Panc1 (cell line): Measurements from ENCODE around the gene MEGF6. TPM values are rescaled to one million over a fixed set of nuclear protein-coding genes. Genes with fewer than 3 reads are reported as not detected.

Experiments used
- ATAC-seq: fragments of 200-7000 bp; cut with Tn5 transposase; 2 replicates; pipeline ENCODE4 v1.9.1; 2020; ENCODE audit warnings: mild to moderate bottlenecking, moderate library complexity
- BruUV-seq: library from RNA; stranded (reverse); fragments of 400-500 nt; replicated peaks from 2 replicates; lab custom pipeline; 2021; lab: Mats Ljungman, UMichigan
- CTCF ChIA-PET: fragments of 300-600 bp; sonication (Branson Sonifier 250); formaldehyde crosslinking; loops from one replicate; lab custom pipeline; 2022; ENCODE audit warnings: antibody characterized with exemption; lab: Charles Lee
- POLR2A ChIA-PET: fragments of 300-600 bp; sonication (Branson Sonifier 250); formaldehyde crosslinking; loops from one replicate; lab custom pipeline; 2022; ENCODE audit warnings: antibody characterized with exemption; lab: Charles Lee
- DNase-seq: peaks from one replicate; pipeline ENCODE4 v3.0.0-alpha.2; 2010; ENCODE audit warnings: low read depth, low spot score
- H3K27ac ChIP-seq: 2 replicates; pipeline ENCODE4 v1.5.1; 2011; ENCODE audit warnings: mild to moderate bottlenecking, low read length, inconsistent platforms
- H3K27me3 ChIP-seq: fragments of 200-500 bp; sonication (Bioruptor generic); 2 replicates; pipeline ENCODE4 v1.6.0; 2014; ENCODE audit warnings: low read length, inconsistent platforms; ENCODE audit not compliant: control insufficient read depth, insufficient read depth
- H3K36me3 ChIP-seq: fragments of 200-500 bp; sonication (Bioruptor generic); 2 replicates; pipeline ENCODE4 v1.5.1; 2014; ENCODE audit warnings: inconsistent platforms, mild to moderate bottlenecking, low read length, moderate library complexity; ENCODE audit not compliant: control insufficient read depth, insufficient read depth
- H3K4me1 ChIP-seq: 2 replicates; pipeline ENCODE4 v1.5.1; 2011; ENCODE audit warnings: inconsistent platforms, mild to moderate bottlenecking, low read length, moderate library complexity; ENCODE audit not compliant: control insufficient read depth, insufficient read depth
- H3K4me3 ChIP-seq, 2 experiments: 2 replicates each; pipeline ENCODE4 v1.5.1; 2011 to 2012; ENCODE audit warnings: low read depth in 2 of 2, low read length in 2 of 2, mild to moderate bottlenecking in 2 of 2, inconsistent platforms in 1 of 2, moderate library complexity in 1 of 2
- H3K9me3 ChIP-seq: fragments of 200-500 bp; sonication (Bioruptor generic); 2 replicates; pipeline ENCODE4 v1.5.1; 2014; ENCODE audit warnings: low read depth, mild to moderate bottlenecking, inconsistent platforms, low read length, moderate library complexity; ENCODE audit not compliant: control insufficient read depth, insufficient read depth
- CTCF ChIP-seq: fragments of 450-650 bp; IDR thresholded peaks from 2 replicates; pipeline ENCODE4 v1.5.1; 2017; ENCODE audit warnings: mild to moderate bottlenecking
- POLR2AphosphoS5 ChIP-seq: IDR thresholded peaks from 2 replicates; pipeline ENCODE4 v1.6.1; 2012; ENCODE audit warnings: mild to moderate bottlenecking, low read depth, low read length, moderate library complexity
- REST ChIP-seq, 2 experiments: IDR thresholded peaks; 2 replicates each; pipeline ENCODE4 v1.6.1; 2011 to 2012; ENCODE audit warnings: low read depth in 2 of 2, control low read depth in 1 of 2, low read length in 1 of 2, mild to moderate bottlenecking in 1 of 2, moderate library complexity in 1 of 2; ENCODE audit not compliant: insufficient read depth in 1 of 2
- SIN3A ChIP-seq: IDR thresholded peaks from 2 replicates; pipeline ENCODE4 v1.6.1; 2012; ENCODE audit warnings: low read depth, mild to moderate bottlenecking, low read length, moderate library complexity, borderline replicate concordance; ENCODE audit not compliant: insufficient read depth
- TCF7L2 ChIP-seq: IDR thresholded peaks from 2 replicates; pipeline ENCODE4 v1.6.1; 2011; ENCODE audit warnings: mild to moderate bottlenecking, low read depth, low read length, inconsistent platforms
- in situ Hi-C: cut with HindIII; loops from 2 replicates; pipeline ENCODE4 v1.10.0; 2016; ENCODE audit warnings: low sequenced_read_pairs, low pct_unique_long_range_greater_than_20kb
- intact Hi-C: fragments of 100-400 bp; cut with micrococcal nuclease; formaldehyde crosslinking; loops from one replicate; pipeline ENCODE4 v1.10.0; 2022; ENCODE audit not compliant: unreplicated experiment
- total RNA-seq: library from RNA; stranded (reverse); gene quantifications from one replicate; pipeline ENCODE4 v1.2.1, GENCODE V29; 2021; ENCODE audit not compliant: unreplicated experiment

Gene MEGF6
- total RNA-seq, 1 experiment from 2014 or later = 32.6 TPM

GRCh38 chr1:3626025-3626424, 14.7 kb upstream of the MEGF6 start:
- H3K4me1 ChIP-seq = peaks cover 11% of the 10 kb centered on the region
- intact Hi-C loops (loop anchor here (10.0 kb wide), 1 partner anchor 99 kb away; no protein-coding TSS in a partner anchor), in situ Hi-C loops (no loop called here)
- H3K4me3 ChIP-seq = peak overlapping the region; percentile 69 to 97
- no peak for DNase-seq
- CTCF ChIA-PET = interaction anchor here (0.7 kb wide), 1 partner anchor 99 kb away, joined by 5 read pairs; no protein-coding TSS in a partner anchor
- no peaks in the 10 kb centered on the region for H3K27me3 ChIP-seq
- H3K27ac ChIP-seq = peak overlapping the region; percentile 68
- POLR2A ChIA-PET = no interaction called here
- H3K9me3 ChIP-seq = no peaks in the 10 kb centered on the region
- ATAC-seq = no peak
- BruUV-seq = TSS peak; percentile 53
- TF ChIP-seq SIN3A = no peak
- TF ChIP-seq POLR2AphosphoS5 = no peak
- no peak for TF ChIP-seq REST (IDR thresholded peaks at IDR 0.05; ENCODE audit: insufficient read depth in 1 of 2, low read depth in 2 of 2, low read length in 1 of 2)
- no peak for TF ChIP-seq CTCF
- no peak for TF ChIP-seq TCF7L2
- H3K36me3 ChIP-seq = peaks cover 2% of the 10 kb centered on the region; the same call in 1 of the 2 replicates

- DNase-seq = no peak
- peak; percentile 33 for ATAC-seq
- H3K4me1 ChIP-seq = peaks cover 11% of the 10 kb centered on the region
- no TSS peak for BruUV-seq
- H3K4me3 ChIP-seq = peak overlapping the region; percentile 69 to 97
- peak overlapping the region; percentile 68 for H3K27ac ChIP-seq
- peaks cover 2% of the 10 kb centered on the region; the same call in 1 of the 2 replicates for H3K36me3 ChIP-seq
- H3K9me3 ChIP-seq = no peaks in the 10 kb centered on the region
- H3K27me3 ChIP-seq = no peaks in the 10 kb centered on the region
- CTCF ChIA-PET = no interaction called here
- no peak for TF ChIP-seq TCF7L2
- no peak for TF ChIP-seq SIN3A
- TF ChIP-seq REST (IDR thresholded peaks at IDR 0.05; ENCODE audit: insufficient read depth in 1 of 2, low read depth in 2 of 2, low read length in 1 of 2) = no peak
- no peak for TF ChIP-seq CTCF
- no peak for TF ChIP-seq POLR2AphosphoS5
- intact Hi-C loops (loop anchor here (10.0 kb wide), 1 partner anchor 99 kb away; no protein-coding TSS in a partner anchor), in situ Hi-C loops (no loop called here)
- POLR2A ChIA-PET = no interaction called here
These were observed 14.0 kb upstream of the MEGF6 start for GRCh38 chr1:3625151-3625907.
